Myocyte (in vitro differentiated cells): ENCODE results near the gene GLT6D1. TPM values are rescaled to one million over a fixed set of nuclear protein-coding genes. Genes with fewer than 3 reads are reported as not detected.
"Not testable (repeated sequence)": the region's sequence is repeated elsewhere in the genome, so short reads cannot be mapped to it uniquely, and the experiment has no call there.

Experiments
- DNase-seq: peaks from one replicate; pipeline ENCODE4 v3.0.0-alpha.2; 2012; ENCODE audit warnings: low read depth
- polyA plus RNA-seq: library from polyadenylated mRNA; unstranded; fragments of >200 nt; gene quantifications from one replicate; pipeline ENCODE4 v1.2.1, GENCODE V29; 2012; ENCODE audit warnings: missing spikeins
- total RNA-seq: library from RNA; depleted of rRNA; stranded (reverse); fragments of >200 nt; gene quantifications from 2 replicates; pipeline ENCODE4 v1.2.3, GENCODE V29; 2014

GLT6D1 gene, protein sequence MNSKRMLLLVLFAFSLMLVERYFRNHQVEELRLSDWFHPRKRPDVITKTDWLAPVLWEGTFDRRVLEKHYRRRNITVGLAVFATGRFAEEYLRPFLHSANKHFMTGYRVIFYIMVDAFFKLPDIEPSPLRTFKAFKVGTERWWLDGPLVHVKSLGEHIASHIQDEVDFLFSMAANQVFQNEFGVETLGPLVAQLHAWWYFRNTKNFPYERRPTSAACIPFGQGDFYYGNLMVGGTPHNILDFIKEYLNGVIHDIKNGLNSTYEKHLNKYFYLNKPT
- total RNA-seq = not detected in 2 replicates
- not detected for polyA plus RNA-seq

DNA sequence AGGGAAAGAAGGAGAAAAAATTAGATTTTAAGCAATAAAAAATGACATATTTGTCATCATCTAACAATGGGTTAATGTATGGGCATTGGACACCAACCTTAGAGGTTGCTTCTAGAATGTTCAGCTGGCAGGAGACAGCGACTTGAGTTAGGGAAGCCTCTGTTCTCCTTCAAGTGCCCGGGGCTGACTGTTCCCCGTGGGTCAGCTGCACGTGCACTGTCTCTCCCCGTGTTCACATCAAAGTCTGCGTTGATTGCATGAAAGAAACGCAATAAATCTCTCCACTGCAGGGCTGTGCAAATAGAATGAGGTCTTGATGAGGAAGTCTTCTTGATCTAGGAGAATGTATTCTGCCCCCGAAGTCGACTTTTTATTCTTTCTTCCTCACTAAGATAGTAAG is at the start of gene GLT6D1:
GLT6D1 (minus strand) TSS at position 345 of the 400 bp plus-strand sequence. CDS start 353 bp downstream, outside the sequence.
- DNase-seq = no peak

DNA sequence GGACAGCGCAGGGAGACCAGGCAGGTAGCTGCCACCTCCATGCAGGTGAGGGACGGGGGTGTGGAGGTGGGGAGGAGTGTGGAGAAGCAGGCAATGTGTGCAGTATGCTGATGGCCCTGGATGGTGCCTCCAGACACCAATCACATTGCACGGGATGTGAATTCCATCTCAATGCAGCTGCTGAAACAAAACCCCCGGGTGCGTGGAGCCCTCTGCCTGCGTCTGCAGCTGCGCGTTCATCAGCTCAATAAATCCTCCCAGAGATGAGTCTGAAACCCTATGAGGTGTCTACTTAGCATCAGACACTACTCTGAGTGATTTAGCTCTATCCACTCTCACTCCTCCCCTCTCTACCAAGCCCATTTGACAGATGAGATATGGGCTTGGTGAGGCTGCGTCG is 49.7 kb upstream of the GLT6D1 start:
- DNase-seq = no peak

DNA sequence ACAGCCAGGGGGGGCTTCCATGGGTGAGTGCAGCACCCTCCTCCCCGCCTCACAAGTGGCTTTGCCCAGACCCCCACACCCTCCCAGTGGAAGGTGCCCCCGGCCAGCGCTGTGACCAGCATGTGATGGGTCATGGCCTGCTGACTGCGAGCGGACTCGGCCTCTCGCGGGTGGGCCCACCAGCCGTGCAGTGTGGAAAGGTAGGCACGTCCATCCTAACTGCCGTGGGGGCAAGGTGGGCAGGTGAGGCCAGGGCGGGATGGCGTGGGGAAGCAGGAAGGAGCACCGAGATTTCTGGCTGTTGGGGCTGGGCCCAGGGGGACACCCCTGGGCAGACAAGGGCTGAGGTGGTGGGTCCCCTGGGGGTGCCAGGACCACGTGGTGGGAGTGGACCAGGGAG is 47.9 kb upstream of the GLT6D1 start:
- DNase-seq = no peak

DNA sequence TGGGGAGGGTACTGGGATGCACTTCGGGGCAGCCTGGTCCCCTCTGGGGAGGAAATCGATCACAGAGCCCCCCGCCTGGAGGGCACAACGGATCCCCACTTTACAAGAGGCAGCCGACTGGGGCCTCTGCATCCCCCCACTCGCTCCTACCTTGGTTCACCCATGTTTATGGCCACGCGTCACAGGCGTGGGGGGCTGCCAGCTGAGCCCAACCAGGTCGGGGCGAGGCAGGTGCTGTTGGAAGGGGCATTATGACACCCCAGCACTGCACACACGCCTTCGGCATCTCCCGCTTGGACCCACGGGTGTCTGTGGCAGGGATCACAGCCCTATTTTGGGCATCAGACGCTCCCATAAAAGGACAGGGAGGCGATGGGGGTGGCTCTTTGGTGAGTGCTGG is 45.4 kb upstream of the GLT6D1 start:
- DNase-seq = no peak

DNA sequence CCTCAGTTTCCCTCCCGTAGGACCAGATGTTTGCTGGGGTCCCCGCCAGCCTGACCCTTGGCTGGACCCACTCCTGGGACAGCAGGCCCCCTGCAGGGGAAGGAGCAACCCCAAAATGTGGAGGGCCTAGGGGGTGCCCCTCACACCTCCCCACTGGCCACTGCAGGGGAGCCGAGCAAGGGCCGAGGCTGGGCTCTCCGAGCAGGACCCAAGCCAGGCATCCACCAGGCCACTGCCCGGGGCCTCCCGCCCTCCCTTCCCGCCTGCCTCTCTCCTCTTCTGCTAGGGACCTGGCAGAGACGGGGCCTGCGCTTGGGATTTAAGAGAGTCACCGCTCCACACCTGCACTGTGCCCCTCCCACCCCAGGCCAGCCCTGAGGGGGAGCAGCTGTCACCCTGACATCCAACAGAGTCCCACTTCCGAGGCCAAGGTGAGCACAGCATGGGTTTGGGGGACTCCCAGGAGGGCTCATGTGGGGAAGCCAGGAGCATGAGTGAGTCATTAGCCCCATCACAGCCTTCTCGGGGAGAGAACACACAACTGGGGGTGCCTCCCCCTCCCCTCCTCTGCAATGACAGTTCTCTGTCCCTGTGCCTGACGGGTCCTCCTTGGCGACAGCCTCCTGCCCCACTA is 44.2 kb upstream of the GLT6D1 start:
- DNase-seq = no peak

DNA sequence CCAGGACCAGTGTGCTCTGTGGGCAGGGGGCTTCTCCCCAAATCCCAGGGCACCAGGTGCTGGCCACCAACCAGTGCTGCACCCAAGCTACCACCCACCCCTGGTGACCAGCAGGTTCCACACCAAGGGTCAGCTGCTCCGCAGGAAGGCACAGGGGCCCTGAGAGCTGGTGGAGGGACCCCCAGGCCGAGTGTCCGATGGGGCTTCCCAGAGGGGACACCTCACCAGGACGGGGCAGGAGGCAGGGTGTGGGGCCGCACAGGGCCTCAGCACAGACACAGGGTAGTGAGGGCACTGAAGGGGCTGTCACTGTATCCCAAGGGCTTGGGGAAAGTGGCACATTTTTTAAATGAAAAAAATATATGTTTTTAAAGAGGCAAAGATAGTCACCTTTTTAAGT is 41.8 kb upstream of the GLT6D1 start:
- DNase-seq = no peak

DNA sequence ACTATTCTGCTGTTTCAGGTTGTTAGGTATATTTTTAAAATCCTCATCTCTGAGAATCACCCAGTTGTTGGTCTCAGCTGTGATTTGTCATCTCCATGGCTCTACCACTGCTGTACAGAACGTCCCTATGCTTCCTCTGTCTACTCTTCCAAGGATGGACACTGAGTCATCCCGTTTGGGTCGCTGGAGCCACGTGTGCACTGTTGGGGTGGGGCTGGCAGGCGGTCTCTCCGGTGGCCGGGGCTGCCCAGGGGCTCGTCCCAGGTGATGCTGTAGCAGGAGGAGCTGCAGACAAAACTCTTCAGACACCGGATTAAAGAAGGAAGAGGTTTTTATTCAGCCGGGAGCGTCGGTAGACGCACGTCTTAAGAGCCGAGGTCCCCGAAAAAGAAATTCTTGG is 40.7 kb upstream of the GLT6D1 start:
- no peak for DNase-seq

DNA sequence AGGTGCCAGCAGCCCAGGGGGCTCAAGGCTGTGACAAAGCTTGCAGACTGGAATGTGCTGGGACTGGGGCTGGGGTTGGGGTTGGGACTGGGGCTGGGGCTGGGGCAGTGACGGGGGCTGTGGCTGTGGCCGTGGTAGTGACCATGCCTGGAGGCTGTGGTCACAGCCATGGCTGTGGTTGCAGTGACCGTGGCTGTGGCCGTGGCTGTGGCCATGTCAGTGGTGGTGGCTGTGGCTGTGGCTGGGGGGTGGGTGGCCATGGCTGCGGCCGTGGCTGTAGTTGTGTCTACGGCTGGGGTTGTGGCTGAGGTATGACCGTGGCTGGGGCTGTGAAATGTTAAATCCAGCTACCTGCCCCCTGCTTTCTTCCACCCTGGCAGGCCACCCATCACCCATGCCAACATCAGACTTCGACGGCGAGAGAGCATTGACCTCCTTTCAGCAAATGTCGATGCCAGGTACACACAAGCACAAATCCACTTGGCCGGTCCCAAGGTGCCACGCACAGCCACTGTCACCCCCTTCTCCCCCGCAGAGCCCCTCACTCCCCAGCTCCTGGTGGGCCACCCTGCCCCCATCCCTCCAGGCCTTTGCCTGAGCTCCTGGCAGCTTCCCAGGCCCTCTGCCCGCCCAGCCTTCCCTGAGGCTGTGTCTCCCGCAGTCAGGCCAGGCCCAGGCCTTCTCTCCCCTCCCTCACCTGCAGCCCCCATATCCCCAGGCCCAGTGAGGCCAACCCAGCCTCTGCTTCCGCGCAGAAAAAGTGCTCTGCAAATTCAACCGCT is 39.1 kb upstream of the GLT6D1 start:
- no peak for DNase-seq

DNA sequence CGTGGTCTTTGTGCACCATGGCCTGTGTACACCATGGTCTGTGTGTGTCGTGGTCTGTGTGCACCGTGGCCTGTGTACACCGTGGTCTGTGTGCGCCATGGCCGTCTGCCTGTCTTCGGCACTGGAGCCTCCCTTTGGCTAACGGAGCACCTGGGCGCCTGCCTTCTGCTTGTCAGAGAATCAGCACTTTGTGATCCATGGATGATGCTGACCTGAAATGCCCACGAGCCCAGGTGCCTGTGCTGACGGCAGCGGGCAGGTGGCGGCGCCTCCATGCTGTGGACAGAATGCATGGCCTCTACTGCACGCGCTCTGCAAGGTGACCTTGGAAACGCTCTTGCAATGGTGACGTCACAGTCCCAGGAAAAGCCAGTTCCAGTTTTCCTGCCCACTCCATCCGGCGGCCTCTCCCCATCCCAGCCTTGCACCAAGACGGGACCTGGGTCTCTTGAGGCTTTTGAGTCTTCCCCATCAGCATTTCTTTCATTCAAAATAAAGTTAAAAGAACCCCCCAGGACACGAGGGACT is 38.4 kb upstream of the GLT6D1 start:
- DNase-seq = no peak

DNA sequence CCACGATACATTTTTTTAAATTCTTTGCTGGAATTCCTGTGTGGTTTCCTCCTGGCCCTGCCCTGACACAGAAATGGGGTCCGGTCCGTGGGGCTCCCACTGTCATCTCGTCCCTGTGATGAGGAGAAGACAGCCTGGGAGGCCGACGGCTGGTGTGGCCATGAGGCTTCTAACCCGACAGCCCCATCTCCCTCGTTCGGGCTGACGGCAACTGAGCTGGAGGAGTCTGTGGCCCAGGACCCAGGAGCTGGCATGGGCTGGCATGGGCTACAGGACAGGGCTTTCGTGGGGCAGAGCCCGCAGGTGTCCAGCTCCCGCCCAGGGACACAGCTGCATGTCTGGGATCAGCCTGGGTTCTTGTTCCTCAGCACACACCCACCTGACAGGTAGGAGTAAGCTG is 37.6 kb upstream of the GLT6D1 start:
- no peak for DNase-seq

DNA sequence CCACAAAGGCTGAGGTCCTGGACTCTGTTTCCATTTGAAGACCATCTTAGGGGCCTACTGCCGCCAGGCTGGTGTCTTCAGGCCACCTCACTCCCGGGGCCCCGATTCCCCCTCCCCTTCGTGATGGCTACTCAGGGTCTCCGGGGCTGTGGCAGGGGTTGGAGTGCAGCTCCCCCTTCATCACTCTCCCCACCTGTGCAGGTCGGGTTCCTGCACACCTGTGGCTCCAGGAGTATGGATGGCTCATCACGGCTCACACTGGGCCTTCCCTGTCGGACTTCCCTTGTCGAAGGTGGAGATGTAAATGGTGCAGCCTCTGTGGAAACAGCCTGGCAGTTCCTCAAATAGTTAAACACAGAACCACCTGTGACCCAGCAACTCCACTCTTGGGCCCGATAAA is 35.6 kb upstream of the GLT6D1 start:
- DNase-seq = no peak

DNA sequence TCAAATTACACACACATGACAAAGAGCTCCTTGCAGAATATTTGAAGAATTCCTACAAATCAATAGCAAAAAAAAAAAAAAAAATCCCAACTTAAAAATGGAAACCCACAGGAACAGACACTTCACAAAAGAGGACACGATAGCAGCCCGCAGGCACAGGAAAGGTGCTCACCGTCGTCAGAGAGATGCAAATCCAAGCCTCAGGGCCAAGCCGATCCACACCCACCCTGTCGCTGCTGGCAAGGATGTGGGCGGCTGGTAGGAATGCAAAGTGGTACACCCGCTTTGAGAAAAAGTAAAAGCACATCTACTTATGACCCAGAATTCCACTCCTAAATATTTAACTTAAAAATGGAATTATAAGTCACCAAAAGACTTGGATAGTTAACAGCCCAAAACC is 34.6 kb upstream of the GLT6D1 start:
- no peak for DNase-seq

DNA sequence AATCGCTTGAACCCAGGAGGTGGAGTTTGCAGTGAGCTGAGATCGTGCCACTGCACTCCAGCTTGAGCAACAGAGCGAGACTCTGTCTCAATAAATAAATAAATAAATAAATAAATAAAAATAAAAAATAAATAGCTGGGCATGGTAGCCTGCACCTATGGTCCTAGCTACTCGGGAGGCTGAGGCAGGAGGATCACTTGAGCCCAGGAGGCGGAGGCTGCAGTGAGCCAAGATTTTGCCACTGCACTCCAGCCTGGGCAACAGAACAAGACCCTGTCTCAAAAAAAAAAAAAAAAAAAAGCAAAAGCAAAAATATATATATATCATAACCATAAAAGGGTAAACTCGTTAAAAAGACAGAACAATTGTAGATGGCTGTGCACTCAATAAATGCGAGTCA is 33.4 kb upstream of the GLT6D1 start:
- DNase-seq = not testable (repeated sequence)

DNA sequence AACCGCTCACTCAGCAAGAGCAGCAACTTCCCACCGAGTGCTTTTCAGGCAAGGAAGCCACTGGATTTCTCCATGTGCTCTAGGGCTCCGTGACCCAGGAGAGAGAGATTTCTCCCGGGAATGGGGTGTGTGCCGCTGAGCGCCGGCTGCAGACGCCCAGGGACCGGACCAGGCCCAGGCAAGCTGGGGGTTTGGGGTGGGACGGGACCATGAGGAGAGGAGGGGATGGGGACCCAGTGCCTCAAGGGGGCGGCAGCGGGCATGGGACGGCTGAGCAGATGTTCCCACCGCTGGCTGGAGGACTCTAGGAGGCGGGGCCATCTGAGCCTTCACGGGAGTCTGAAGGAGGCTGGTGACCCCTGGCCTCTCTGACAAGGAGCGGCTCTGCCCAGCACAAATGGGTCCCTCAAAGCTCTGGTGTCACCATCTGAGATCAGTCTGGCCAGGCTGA is 32.3 kb upstream of the GLT6D1 start:
- no peak for DNase-seq

DNA sequence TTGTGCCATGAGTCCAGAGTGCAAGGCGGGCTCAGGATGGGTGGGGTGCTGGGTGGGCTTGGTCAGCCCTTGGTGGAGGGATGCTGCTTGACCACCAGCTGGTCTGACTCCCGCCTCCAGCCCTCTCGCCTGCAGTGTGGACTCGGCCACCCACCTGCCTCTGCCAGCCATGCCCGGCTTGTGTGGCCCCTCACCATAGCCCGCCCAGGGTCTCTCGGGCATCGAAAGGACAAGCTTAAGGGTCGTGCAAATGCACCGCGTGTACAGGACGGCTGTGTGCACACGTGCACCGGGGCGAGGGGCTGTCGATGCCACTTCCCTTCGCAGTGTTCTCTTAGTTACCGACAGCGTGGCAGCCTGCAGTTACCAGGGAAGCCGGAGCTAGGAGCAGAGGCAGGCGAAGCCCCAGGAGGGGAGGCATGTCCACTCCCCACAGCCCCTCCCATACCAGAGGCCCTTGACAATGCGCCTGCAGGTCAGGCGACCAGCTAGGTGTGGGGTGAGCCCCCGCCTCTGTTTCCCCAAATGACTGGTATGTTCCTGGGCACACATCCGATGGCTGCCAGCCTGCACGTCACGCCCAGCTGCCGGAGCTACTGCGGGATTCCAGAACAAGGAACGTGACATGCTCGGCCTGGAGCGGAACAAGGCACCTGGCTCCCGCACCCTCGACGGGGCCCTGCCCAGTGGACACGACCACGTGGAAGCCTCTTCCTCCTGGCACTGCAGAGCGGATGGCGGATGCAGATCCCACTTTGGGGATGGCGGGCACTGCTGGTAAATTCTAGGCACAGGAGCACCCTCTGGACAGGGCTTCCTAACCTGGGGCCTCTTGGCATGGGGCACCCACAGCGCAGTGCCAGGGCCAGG is 31.6 kb upstream of the GLT6D1 start:
- no peak for DNase-seq

DNA sequence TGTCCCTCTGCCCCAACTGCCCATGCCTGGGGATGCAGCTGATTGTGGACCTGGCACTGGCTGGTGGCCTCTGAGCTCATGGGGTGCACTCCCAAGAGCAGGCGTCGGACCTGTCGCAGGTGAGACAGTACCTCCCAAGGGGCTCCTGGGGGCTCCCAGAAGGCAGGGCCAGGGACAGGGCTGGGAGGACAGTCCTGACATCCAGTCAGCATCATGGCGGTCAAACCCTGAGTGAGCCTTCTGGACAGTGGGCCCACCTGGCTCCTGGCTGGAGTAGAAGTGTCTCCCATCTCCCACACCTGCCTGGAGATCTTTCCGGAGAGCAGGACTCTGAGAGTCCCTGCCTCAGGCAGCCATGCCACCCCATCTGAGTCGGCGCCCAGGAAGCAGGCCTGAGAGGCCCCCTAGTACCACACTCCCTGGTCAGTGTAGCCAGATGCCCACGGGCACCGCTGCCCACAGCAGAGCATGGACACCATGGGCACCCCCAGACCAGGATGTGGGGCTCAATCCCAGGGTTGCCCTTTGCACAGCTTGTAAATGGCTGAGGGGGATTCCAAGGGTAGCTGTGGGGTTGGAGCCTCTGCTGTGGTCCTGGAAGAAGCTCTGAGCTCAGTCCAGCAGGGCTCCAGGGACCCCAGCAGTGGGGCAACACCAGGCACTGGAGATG is 30.4 kb upstream of the GLT6D1 start:
- DNase-seq = no peak

DNA sequence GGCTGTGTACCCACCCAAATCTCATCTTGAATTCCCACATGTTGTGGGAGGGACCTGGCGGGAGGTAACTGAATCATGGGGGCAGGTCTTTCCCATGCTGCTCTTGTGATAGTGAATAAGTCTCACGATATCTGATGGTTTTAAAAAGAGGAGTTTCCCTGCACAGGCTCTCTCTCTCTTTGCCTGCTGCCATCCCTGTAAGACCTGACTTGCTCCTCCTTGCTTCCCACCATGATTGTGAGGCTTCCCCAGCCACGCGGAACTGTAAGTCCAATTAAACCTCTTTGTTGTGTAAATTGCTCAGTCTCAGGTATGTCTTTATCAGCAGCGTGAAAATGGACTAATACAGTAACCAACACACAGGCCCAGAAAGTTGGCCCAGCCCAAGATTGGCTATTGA is 29.7 kb upstream of the GLT6D1 start:
- DNase-seq = not testable (repeated sequence)

DNA sequence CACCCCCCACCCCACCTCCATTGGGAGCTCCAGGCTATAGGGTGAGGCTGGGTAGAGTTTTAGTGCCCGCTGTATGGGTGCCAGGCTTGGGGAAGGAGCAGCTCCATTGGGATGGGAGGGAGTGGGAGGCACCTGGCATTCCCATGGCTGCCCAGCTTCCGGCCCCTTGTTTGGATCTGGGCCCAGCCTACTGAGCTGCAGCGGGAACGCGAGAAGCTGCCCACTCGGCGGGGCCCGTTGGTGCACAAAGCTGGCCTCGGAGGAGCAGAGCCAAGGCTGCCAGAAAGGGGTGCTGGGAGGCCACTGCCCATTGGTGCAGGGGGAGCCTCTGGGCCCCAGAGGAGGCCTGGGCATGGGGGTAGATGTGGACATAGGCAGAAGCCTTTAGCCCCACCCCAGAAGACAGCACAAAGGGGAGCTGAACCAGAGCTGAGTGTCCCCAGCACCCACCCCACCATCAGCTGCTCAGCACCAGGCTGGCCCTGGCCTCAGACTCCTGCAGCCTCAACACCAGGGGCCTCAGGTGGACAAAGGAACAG is 28.2 kb upstream of the GLT6D1 start:
- DNase-seq = no peak

DNA sequence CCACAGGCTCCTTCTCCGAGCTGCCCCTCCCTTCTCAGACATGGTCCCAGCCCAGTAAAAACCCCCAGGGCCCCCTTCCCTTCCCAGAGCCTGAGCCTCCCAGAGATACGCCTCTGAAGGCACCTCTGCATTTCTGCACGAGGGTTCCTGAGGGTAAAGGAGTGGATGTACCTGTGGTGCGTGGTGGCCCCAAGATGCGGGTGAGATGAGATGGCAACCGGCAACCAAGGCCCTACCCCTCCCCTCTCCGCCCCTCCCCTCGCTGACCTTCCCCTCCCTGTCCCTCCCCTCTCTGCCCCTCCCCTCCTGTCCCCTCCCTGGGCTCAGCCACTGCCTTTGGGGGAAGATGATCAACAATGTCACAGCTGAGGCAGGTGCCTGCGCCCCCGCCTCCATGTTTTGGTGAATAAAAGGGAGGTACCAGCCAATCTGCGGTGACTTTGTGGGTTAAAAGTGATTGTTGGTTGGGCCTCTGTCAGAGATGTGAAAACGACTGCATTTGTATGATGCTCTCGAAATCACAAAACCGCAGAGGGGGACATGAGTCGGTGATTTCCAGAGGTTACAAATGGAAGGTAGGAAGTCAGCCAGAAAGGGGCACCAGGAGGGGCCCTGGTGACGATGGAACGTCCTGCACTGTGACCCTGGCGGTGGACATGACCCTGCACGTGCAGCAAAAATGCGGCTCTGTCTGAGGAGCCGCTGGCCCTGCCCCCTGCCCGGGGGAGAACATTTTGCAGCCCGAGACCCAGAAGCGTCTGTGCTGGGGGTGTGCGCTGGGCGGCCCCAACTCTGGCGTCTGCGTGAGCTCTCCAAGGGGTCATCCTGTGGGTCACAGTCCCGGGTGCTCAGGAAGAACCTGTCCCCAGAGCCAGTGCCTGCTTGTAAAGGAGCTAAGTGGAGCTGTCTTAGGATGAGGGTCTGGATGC is 27.5 kb upstream of the GLT6D1 start:
- no peak for DNase-seq
